Adrenal gland (tissue), 5 donors: ENCODE results near the gene KRT71.

ENCODE experiments used
- CTCF ChIP-seq, 6 experiments: fragments of 450-650 bp in 4 of 6; fragments of 200-600 bp in 2 of 6; sonication (generic) in 1 of 6; IDR thresholded peaks; 1 replicate in 5 of 6; 2 replicates in 1 of 6; pipeline versions ENCODE4 v1.5.1 to v1.8.0; 2016 to 2021; ENCODE audit warnings: antibody characterized with exemption in 6 of 6, mild to moderate bottlenecking in 2 of 6, moderate library complexity in 1 of 6
- POLR2A ChIP-seq, 2 donors: fragments of 450-650 bp; IDR thresholded peaks; one replicate each; pipeline ENCODE4 v1.6.1; 2017; ENCODE audit warnings: antibody characterized with exemption in 2 of 2, mild to moderate bottlenecking in 2 of 2, moderate library complexity in 1 of 2
- donor health status: DM: no; HTN: no; CAD: no.

- no peak for TF ChIP-seq CTCF (IDR thresholded peaks at IDR 0.05)
- no peak for TF ChIP-seq POLR2A (IDR thresholded peaks at IDR 0.05)
These were observed 26.8 kb upstream of the KRT71 start for GRCh38 chr12:52579468-52580465.
